DMS153 (cell line): ENCODE measurements around the gene LRRC4C.

Source experiments
- DNase-seq: peaks from one replicate; lab custom pipeline; 2025; lab: John Stamatoyannopoulos, UW

LRRC4C gene

GRCh38 chr11:40291329-40291728, 1168.1 kb downstream of the LRRC4C start:
- no peak for DNase-seq

- DNase-seq = no peak
Measured at GRCh38 chr11:40290171-40290631, 1169.3 kb downstream of the LRRC4C start.

GRCh38 chr11:40289370-40289769, 1170.1 kb downstream of the LRRC4C start:
- DNase-seq = no peak

DNA sequence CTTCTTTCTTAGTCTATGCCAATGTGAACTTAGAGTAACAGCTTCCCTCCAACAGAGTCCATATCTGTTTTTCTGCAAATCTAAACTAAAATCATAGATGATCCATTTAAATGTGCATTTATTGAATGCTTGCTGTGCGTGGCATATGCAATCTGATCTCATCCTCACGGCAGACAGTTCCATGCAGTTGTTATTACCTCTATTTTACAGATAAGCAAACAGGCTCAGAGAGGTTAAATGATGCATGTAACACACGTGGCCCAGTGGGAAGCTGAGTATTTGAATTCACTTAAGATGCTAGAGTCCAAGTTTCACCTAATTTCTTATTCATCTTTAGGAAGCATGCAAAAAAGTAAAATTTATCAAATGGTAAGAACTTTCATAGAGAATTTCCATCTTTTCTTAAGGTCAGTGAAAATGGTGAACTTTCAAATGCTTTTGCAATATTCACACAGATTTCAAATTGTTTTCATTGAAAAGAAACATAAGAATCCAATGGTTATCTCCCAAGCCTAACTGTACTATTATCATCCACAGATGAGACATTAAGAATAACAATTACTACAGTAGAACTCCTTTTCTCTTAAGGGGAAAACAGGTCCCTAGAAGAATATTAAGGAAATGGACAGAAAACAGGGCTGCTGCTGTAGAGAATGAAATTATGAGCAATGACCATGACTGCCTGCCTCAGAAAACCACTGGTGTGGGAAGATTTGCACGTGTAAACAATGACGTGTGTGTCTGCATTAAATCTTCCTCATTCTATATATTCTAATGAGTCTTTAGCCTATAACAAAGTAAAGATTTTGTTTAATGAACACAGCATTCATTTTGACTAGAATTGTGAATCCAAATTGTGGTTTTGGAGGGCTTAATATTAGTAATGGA, 1171.3 kb downstream of the LRRC4C start:
- no peak for DNase-seq

DNA sequence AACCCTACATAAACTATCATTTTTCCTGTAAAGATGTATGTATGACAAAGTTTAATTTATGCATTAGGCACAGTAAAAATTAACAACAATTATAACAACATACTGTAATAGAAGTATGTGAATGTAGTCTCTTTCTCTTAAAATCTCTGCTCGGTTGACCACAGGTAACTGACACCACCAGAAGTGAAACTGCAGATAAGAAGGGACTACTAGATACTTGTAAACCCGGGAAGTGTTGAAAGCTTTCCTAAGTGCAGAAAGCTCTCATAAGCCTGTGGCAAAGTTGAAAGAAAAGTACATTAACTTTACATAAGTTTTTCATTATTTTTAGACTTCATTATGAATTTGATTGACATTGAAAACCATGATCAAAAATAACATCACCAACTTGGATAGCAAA, 1173.3 kb downstream of the LRRC4C start:
- DNase-seq = no peak

- no peak for DNase-seq
Measured at GRCh38 chr11:40285558-40285957, 1173.9 kb downstream of the LRRC4C start.

GRCh38 chr11:40281052-40281580, 1178.3 kb downstream of the LRRC4C start:
- no peak for DNase-seq

DNA sequence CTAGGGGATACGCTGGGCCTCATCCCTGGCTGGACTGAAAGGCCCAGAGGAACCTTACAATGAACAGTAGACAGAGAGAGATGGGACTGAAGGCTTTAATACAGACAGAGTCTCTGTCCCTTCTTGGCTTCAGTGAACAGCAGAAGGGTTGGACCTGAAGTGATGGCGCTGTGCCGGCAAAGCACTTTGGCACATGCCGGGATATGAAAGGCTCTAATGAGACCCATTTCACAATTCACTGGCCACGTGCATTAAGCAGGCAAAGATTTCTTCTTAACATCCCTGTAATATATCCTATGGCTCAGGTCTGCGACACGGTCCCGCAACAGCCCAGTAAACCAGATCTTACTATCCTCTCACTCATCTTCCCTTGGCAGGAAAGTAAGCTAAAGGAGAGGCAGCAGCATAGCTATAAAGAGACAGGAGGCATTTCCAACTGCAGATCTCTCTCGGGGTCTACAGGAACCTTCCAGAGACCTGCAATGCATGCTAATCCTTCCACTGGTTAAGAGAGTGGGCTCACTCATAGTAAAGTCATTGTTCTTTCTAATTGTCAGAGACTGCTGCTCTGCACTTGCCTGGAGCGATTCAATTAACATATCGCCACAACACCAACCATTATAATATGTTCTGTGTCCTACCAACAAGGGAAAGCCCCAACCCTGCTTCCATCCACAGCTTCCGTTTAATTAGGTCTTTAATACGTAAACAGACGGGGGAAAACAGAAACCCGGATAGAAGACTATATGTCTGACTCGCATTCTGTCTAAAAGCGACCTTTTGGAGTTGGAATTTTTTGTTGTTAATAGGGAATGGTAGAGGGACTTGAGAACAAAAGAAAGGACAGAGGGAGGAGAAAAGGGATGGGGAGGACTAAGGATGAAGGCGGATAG, 1179.0 kb downstream of the LRRC4C start:
- no peak for DNase-seq

DNA sequence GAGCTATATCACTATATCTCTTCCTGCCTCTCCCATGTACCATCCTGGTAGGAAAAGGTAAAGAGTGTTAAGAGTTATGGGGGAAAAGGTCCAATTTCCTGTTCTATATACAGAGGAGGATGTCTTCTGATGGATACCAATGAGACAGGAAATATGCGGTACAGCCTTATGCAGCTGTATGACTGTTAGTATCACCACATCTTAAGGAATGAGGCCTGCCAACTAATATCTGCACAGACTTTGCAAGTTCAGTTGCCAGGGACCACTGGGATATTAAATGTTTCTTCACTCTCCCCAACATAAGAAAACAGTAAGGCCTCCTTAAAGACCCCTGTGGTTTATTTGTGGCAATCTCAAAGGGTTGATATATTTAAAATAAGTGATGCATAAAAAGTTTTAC, 1182.5 kb downstream of the LRRC4C start:
- no peak for DNase-seq

DNA sequence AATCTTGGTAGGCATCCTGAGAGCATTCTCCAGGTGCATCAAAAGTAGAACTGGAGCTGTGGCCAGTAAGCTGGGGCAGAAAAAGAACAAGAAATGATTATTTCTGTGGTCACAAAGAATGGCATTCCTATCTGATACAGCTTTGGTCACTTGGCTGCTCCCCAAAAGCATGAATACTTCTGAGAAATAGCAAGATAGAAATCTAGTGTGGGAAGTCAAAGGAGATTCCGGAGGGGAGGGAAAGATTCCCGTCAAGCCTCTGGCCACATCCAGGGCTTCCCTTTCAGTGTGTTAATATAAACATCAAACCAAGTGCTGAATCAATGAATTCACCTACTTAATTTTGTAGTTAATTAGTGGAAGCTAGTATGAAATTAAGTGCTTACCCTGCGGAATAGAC, 1185.4 kb downstream of the LRRC4C start:
- no peak for DNase-seq

GRCh38 chr11:40273192-40273732, 1186.2 kb downstream of the LRRC4C start:
- no peak for DNase-seq

GRCh38 chr11:40271361-40271760, 1188.1 kb downstream of the LRRC4C start:
- DNase-seq = no peak

GRCh38 chr11:40269865-40270264, 1189.6 kb downstream of the LRRC4C start:
- no peak for DNase-seq

- DNase-seq = no peak
Measured at GRCh38 chr11:40268551-40268950, 1190.9 kb downstream of the LRRC4C start.

DNA sequence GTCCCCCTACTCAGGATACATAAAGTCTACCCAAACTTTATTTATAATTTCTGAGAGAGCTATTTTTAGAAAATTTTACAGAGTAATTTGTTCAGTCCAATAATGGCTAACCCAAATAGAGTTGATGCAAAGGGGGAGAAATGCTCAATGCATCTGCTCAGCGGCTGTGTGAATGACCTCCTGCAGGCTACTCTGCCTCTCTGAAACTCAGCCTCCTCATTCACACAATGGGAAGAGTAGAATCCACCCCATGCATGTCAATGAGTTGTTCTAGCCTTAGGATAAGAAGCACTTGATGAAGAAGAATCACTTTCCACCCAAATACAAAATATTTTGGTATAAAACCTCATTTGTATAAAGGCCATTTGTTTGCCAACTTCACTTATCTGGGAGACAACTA, 1204.0 kb downstream of the LRRC4C start:
- DNase-seq = no peak

- DNase-seq = no peak
Measured at GRCh38 chr11:40253166-40253565, 1206.3 kb downstream of the LRRC4C start.

- DNase-seq = no peak
Measured at GRCh38 chr11:40252236-40252635, 1207.2 kb downstream of the LRRC4C start.

DNA sequence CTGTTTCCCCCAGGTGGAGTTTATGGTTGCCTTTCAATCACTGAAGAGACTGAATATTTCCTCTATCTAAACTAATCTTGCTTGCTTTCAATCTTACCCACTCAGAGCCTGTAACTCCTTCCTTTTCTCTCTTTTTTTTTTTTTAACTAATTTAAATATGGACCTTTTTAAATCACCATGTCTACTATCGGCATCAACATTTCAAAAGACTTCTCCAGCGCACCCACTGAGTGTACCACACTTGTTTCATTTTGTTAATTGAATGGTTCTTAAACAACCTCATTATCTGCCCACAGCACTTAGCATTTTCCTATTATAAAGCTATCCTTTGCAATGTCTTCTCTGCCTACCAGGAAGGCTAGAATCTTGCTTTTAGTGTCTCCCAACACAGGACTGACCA, 1212.5 kb downstream of the LRRC4C start:
- no peak for DNase-seq

- DNase-seq = no peak
Measured at GRCh38 chr11:40241524-40242051, 1217.9 kb downstream of the LRRC4C start.

GRCh38 chr11:40240284-40240683, 1219.2 kb downstream of the LRRC4C start:
- no peak for DNase-seq

- DNase-seq = no peak
Measured at GRCh38 chr11:40236526-40236925, 1222.9 kb downstream of the LRRC4C start.

DNA sequence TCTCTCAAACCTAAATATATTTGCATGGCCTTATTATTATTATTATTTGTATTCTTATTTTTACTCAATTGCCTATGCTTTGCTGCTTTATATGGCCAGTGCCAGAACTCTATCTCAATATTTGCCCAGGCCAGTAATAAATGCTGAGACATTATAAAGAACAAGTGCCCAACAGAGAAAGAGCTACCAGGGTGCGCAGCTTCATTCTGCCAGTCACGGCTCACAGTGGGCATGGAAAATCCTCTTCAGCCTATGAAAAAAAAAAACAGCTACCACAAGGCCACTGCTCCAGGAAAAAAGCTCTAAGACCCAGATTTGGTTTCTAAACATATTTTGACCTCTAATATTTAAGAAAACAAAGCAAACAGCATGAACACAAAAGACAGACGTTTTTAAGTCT, 1223.6 kb downstream of the LRRC4C start:
- no peak for DNase-seq
